CD14-positive monocyte (primary cell): ENCODE results near the gene DTNBP1. TPM values are rescaled to one million over a fixed set of nuclear protein-coding genes. Genes with fewer than 3 reads are reported as not detected.
A peak's percentile ranks its signal among the peaks of the same experiment; 100 is the strongest.

ENCODE experiments used
- DNase-seq, 3 donors: peaks; one replicate each; pipeline ENCODE4 v3.0.0-alpha.2; 2011 to 2022
- H2AFZ ChIP-seq: 2 replicates; pipeline ENCODE4 v1.6.0; 2012; ENCODE audit warnings: mild to moderate bottlenecking, low read depth, low read length, inconsistent platforms; ENCODE audit not compliant: insufficient read depth, poor library complexity, severe bottlenecking
- H3K27ac ChIP-seq, 2 donors: 1 replicate in 1 of 2; 2 replicates in 1 of 2; pipeline ENCODE4 v1.5.1; 2012 to 2013; ENCODE audit warnings: low read length in 2 of 2, control low read depth in 1 of 2, inconsistent platforms in 1 of 2, low read depth in 1 of 2, mild to moderate bottlenecking in 1 of 2
- H3K27me3 ChIP-seq, 2 donors: one replicate each; pipeline versions ENCODE4 v1.6.0 to v1.6.1; 2011 to 2013; ENCODE audit warnings: low read length in 2 of 2; ENCODE audit not compliant: control insufficient read depth in 2 of 2, insufficient read depth in 2 of 2
- H3K36me3 ChIP-seq, 2 donors: replicated peaks in 1 of 2; 1 replicate in 1 of 2; 2 replicates in 1 of 2; pipeline versions ENCODE4 v1.5.1 to v1.6.1; 2012 to 2013; ENCODE audit warnings: low read length in 2 of 2, control low read depth in 1 of 2, inconsistent platforms in 1 of 2, mild to moderate bottlenecking in 1 of 2; ENCODE audit not compliant: insufficient read depth in 2 of 2, control insufficient read depth in 1 of 2
- H3K4me1 ChIP-seq, 2 donors: 1 replicate in 1 of 2; 2 replicates in 1 of 2; pipeline versions ENCODE4 v1.5.1 to v1.6.1; 2012 to 2013; ENCODE audit warnings: low read length in 2 of 2, control low read depth in 1 of 2, inconsistent platforms in 1 of 2, mild to moderate bottlenecking in 1 of 2, moderate library complexity in 1 of 2; ENCODE audit not compliant: insufficient read depth in 2 of 2, control insufficient read depth in 1 of 2
- H3K4me2 ChIP-seq: replicated peaks from 2 replicates; pipeline ENCODE3; 2012; ENCODE audit warnings: low read length, moderate library complexity, mild to moderate bottlenecking; ENCODE audit not compliant: poor library complexity, severe bottlenecking; ENCODE audit errors: extremely low read depth
- H3K4me3 ChIP-seq, 3 experiments: fragments of 200-600 bp in 1 of 3; sonication (generic) in 1 of 3; replicated peaks in 1 of 3; 1 replicate in 2 of 3; 2 replicates in 1 of 3; pipeline ENCODE4 v1.5.1; 2011 to 2013; ENCODE audit warnings: low read length in 3 of 3, mild to moderate bottlenecking in 3 of 3, control low read depth in 2 of 3, low read depth in 2 of 3, inconsistent platforms in 1 of 3, moderate library complexity in 1 of 3
- H3K79me2 ChIP-seq: 2 replicates; pipeline ENCODE4 v1.6.0; 2012; ENCODE audit warnings: mild to moderate bottlenecking, control low read depth, inconsistent platforms, low read length, moderate library complexity; ENCODE audit not compliant: insufficient read depth
- H3K9ac ChIP-seq: 2 replicates; pipeline ENCODE4 v1.6.0; 2017; ENCODE audit warnings: low read length, mild to moderate bottlenecking; ENCODE audit not compliant: insufficient read depth, poor library complexity, severe bottlenecking
- H3K9me3 ChIP-seq, 2 donors: replicated peaks in 1 of 2; 1 replicate in 1 of 2; 2 replicates in 1 of 2; pipeline versions ENCODE4 v1.5.1 to v1.6.1; 2012 to 2013; ENCODE audit warnings: low read length in 2 of 2, control low read depth in 1 of 2; ENCODE audit not compliant: control insufficient read depth in 1 of 2, insufficient read depth in 1 of 2
- H4K20me1 ChIP-seq: 2 replicates; pipeline ENCODE4 v1.6.0; 2012; ENCODE audit warnings: mild to moderate bottlenecking, low read length, control low read depth, moderate library complexity; ENCODE audit not compliant: insufficient read depth
- H3K27ac Mint-ChIP-seq, 7 donors: one replicate each; pipeline ENCODE4 v1.8.0; 2020; ENCODE audit warnings: mild to moderate bottlenecking in 7 of 7, mixed read lengths in 7 of 7, moderate library complexity in 6 of 7, inconsistent platforms in 2 of 7
- H3K27me3 Mint-ChIP-seq, 3 donors: one replicate each; pipeline ENCODE4 v1.8.0; 2021 to 2022; ENCODE audit warnings: low read depth in 3 of 3, mild to moderate bottlenecking in 3 of 3, mixed read lengths in 3 of 3, moderate library complexity in 3 of 3, inconsistent platforms in 1 of 3
- H3K36me3 Mint-ChIP-seq, 2 donors: one replicate each; pipeline ENCODE4 v1.8.0; 2020; ENCODE audit warnings: mixed read lengths in 2 of 2, inconsistent platforms in 1 of 2, mild to moderate bottlenecking in 1 of 2
- H3K4me1 Mint-ChIP-seq: one replicate; pipeline ENCODE4 v1.8.0; 2020; ENCODE audit warnings: mild to moderate bottlenecking, mixed read lengths
- H3K4me3 Mint-ChIP-seq, 2 donors: one replicate each; pipeline ENCODE4 v1.8.0; 2020; ENCODE audit warnings: mild to moderate bottlenecking in 2 of 2, mixed read lengths in 2 of 2, moderate library complexity in 1 of 2
- H3K9me3 Mint-ChIP-seq, 7 donors: one replicate each; pipeline ENCODE4 v1.8.0; 2020 to 2022; ENCODE audit warnings: mixed read lengths in 7 of 7, mild to moderate bottlenecking in 6 of 7, moderate library complexity in 6 of 7, inconsistent platforms in 2 of 7
- WGBS: methylation state at CpG from one replicate; pipeline ENCODE4 v1.1.5; 2013; ENCODE audit warnings: missing lambda C conversion rate; ENCODE audit not compliant: insufficient coverage; 5-methylcytosine and 5-hydroxymethylcytosine counted together
- intact Hi-C, 2 donors: fragments of 100-400 bp; cut with micrococcal nuclease; formaldehyde crosslinking; loops; one replicate each; pipeline versions ENCODE4 v1.15.0 to v1.15.1; 2023
- polyA plus RNA-seq, 3 donors: library from polyadenylated mRNA; depleted of rRNA in 1 of 3; unstranded in 2 of 3; stranded (reverse) in 1 of 3; fragments of 300-500 nt in 2 of 3; fragments of >200 nt in 1 of 3; fragmentation: Illumina TruSeq in 2 of 3; gene quantifications; 1 replicate in 2 of 3; 2 replicates in 1 of 3; pipeline ENCODE4 v1.2.3, GENCODE V29; 2012 to 2021
- TF ChIP-seq, protein P1 (sequence below): fragments of 200-600 bp; IDR thresholded peaks from one replicate; pipeline ENCODE4 v1.8.0; 2022; ENCODE audit warnings: antibody characterized with exemption, mild to moderate bottlenecking

The DTNBP1 gene
- polyA plus RNA-seq, 3 donors = 19.7 to 26.9 (median 20.5) TPM

DNA sequence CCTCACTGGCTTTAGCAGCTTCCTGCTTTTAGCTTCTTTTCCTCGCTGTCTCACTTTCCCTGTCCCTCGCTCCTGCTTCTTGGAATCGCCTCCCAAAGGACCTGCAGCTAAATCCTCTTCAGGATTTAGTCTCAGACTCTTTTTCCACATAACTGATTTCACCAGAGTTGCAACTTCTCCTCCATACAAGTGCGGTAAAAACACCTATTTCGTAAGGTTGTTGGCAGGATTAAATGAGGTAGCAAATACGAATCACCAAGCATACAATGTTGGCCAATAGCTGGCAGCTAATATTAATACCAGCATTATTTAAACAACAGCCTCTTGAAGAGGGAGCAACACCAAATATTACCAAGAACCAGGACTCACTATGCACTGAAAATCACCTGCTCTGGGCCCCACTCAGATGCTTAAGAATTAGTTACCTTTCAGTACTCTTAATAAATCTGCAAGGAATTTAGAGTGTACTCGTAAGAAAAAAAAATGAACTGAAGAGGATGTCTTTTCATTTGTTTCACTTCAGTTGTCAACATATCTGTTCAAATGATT is 123.0 kb downstream of the DTNBP1 start:
- peaks cover 31 to 39% of the 10 kb centered on the region in 2 donors for H3K4me1 ChIP-seq
- peak; percentile 17 to 43 (median 32) for DNase-seq
- H3K36me3 ChIP-seq = peaks cover 0 to 10% of the 10 kb centered on the region in 2 donors
- H3K4me3 ChIP-seq = no peak overlapping the region
- TF ChIP-seq, protein P1, sequence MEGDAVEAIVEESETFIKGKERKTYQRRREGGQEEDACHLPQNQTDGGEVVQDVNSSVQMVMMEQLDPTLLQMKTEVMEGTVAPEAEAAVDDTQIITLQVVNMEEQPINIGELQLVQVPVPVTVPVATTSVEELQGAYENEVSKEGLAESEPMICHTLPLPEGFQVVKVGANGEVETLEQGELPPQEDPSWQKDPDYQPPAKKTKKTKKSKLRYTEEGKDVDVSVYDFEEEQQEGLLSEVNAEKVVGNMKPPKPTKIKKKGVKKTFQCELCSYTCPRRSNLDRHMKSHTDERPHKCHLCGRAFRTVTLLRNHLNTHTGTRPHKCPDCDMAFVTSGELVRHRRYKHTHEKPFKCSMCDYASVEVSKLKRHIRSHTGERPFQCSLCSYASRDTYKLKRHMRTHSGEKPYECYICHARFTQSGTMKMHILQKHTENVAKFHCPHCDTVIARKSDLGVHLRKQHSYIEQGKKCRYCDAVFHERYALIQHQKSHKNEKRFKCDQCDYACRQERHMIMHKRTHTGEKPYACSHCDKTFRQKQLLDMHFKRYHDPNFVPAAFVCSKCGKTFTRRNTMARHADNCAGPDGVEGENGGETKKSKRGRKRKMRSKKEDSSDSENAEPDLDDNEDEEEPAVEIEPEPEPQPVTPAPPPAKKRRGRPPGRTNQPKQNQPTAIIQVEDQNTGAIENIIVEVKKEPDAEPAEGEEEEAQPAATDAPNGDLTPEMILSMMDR = no peak
- 100% methylated on average over 2 of the region's 7 CpGs for WGBS
- peak overlapping the region in 1 of 2 donors; percentile 50 for H3K27ac ChIP-seq
- intact Hi-C loops = no loop called here
- Mint-ChIP-seq H3K27ac (peak overlapping the region in 4 of 7 donors; percentile 42 to 92 (median 64)), H3K4me3 (no peak overlapping the region), H3K36me3 (peaks cover 12 to 27% of the 10 kb centered on the region in 2 donors), H3K4me1 (peaks cover 52% of the 10 kb centered on the region), H3K9me3 (peaks cover 21 to 28% (median 21%) of the 10 kb centered on the region in 7 donors), H3K27me3 (no peaks in the 10 kb centered on the region)
- no peak overlapping the region for H2AFZ ChIP-seq
- no peaks in the 10 kb centered on the region for H3K27me3 ChIP-seq
- no peak overlapping the region for H3K4me2 ChIP-seq
- H3K9me3 ChIP-seq = peaks cover 13 to 16% of the 10 kb centered on the region in 2 donors
- peaks cover 15% of the 10 kb centered on the region for H3K79me2 ChIP-seq
- no peaks in the 10 kb centered on the region for H4K20me1 ChIP-seq
- no peak overlapping the region for H3K9ac ChIP-seq

DNA sequence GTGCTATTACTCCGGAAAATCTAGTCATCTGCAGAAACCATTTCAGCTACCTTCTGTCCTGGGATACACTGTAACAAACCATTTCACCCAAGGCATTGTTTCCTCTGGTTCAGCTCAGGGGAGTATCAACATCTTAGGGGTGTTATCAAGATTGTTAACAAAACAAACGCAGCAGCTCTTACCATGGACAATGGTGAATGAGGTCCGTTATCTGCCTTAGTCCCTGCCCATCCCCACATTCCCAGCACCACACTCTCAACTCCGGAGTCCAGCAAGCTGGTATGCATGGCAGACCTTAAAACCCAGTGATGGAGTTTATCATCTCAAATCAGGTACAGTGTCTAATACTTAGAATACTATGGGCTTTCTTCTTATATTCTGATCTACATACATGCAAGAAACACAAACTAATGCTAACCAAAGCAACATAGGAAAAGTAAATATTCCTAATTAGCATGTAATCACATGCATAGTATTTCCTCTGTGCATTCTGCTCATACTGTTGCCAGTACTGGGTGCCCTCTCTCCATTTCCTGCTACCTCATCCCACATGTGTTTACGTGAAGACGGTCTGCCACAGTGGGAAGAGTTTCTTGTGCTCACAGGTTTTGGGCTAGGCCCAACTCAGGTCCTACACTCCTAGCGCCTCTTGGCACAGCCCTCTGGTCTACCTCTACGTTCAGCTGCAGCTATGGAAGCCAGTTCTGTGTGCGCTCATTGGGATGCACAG is 123.9 kb downstream of the DTNBP1 start:
- H3K27me3 Mint-ChIP-seq = no peaks in the 10 kb centered on the region
- H3K36me3 Mint-ChIP-seq = peaks cover 14 to 30% of the 10 kb centered on the region in 2 donors
- no peak for DNase-seq
- WGBS = 100% methylated on average over 4 of the region's 9 CpGs
- no peak overlapping the region for H2AFZ ChIP-seq
- H3K27me3 ChIP-seq = no peaks in the 10 kb centered on the region
- H3K79me2 ChIP-seq = peaks cover 18% of the 10 kb centered on the region
- peak overlapping the region in 5 of 7 donors; percentile 9 to 92 (median 75) for H3K27ac Mint-ChIP-seq
- H3K9ac ChIP-seq = no peak overlapping the region
- H3K9me3 Mint-ChIP-seq = peaks cover 13 to 22% (median 16%) of the 10 kb centered on the region in 7 donors
- H3K4me1 ChIP-seq = peaks cover 33 to 44% of the 10 kb centered on the region in 2 donors
- no peak overlapping the region for H3K4me3 ChIP-seq
- intact Hi-C loops = no loop called here
- H4K20me1 ChIP-seq = no peaks in the 10 kb centered on the region
- H3K4me1 Mint-ChIP-seq = peaks cover 56% of the 10 kb centered on the region
- no peak overlapping the region for H3K4me3 Mint-ChIP-seq
- peaks cover 0 to 3% of the 10 kb centered on the region in 2 donors for H3K36me3 ChIP-seq
- H3K4me2 ChIP-seq = no peak overlapping the region
- TF ChIP-seq, protein P1 = no peak
- peaks cover 8 to 13% of the 10 kb centered on the region in 2 donors for H3K9me3 ChIP-seq
- H3K27ac ChIP-seq = peak overlapping the region in 1 of 2 donors; percentile 50
